Hematopoietic multipotent progenitor cell treated with erythropoietin and hydrocortisone succinate and interleukin-3 and kit ligand, for 4 days (in vitro differentiated cells): ENCODE measurements around the gene PROK2.

Source experiments
- DNase-seq: peaks from one replicate; pipeline ENCODE4 v3.0.0-alpha.2; 2015

Gene PROK2

DNA sequence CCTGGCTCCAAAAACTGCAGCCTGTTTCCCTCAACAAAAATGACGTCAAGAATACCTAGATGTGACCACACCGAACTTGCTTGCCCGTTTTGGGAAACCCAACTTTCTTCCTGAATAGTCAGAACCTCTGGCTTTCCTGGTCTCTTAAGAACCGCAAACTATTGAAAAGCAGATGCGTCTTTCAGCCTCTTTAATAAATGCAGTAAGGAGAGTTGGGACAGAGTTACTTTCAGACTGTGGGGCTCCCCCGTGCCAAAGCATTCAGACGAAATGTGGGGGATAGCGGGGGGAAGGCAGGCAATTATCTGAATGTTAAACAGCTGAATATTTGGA is 1.2 kb upstream of the PROK2 start:
- no peak for DNase-seq

DNA sequence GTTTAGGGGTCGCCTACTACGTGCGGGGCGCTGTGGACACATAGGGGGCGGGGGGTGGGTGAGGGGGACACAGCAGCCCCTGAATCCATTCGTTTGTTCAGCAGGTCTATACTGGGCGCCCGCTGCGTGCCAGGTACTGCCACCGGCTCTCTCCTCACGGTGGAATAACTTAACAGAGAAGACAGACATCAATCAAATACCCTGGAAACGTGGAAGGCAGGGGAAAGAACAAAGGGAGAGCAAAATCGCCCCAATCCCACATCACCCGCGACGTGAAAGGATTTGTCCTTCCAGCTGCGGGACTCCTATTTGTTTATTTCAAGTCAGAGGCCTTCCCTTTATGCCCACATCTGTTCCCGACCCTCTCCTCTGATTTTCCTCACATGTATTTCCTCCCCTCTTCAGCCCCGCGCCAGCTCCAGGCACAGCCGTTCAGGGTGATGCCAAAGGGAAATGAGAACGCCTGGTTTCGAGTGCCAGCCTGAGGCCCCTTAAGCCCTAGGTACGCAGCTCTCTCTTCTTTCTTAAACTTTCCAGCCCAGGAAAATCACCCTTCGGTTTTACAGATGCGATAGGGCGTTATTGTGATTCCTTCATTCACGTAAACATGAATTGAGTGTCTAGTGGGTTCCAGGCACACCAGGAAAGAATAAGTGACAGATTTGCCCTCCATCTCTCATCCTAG is 726 bp upstream of the PROK2 start:
- DNase-seq: no peak

DNA sequence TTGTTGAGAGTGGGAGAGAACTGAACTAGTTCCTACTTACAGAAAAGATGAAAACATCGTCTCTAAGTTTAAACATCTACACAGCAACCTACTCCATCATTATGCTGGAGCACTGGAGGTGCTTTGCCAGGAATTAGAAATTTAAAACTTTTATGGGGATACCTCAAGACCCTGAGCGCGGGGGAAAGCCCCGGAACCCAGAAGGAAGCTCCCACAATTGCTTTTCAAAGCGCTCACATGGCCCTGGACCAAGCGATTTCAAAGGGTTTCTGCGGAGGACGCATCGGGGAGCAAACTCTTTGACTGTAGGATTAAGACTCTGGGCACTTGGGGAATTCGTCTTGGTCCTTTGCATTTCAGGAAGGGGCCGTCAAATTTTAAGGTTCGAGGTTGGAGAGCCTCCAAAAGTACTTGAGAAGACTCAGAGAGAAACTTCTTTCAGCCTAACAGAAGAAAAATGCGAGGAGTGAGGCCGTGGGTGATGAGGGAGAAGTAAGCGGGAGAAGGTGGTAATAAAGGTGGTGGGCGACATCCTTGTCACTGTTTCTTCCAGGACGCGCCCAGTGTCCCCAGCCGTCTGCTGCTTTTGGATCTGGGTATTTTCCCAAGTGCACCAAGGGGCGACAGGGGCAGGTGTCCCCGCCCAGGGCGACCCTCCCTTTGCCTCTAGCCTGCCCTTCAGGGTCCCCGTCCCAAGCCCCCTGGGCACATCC is 591 bp downstream of the PROK2 start:
- DNase-seq: peak; percentile 37

DNA sequence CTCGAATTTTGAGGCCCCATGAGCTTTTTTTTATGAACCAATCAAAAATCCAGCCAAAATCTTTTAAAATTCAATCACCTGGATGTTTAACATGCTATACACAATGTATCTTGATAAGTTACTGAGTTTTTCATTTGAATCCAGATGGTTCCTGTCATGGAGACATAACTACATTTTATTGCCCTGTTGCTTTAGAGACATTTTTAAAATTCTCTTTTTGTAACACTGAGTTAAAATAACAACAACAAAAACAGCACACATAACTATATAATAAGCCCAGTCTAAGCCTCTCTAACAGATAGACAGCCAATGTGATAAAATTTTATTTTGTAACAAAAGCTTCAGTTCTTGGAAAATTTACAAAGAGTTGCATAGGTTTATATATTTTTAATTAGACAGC is 1.8 kb downstream of the PROK2 start:
- DNase-seq: no peak

GRCh38 chr3:71780430-71780829 is 4.5 kb downstream of the PROK2 start:
- no peak for DNase-seq

DNA sequence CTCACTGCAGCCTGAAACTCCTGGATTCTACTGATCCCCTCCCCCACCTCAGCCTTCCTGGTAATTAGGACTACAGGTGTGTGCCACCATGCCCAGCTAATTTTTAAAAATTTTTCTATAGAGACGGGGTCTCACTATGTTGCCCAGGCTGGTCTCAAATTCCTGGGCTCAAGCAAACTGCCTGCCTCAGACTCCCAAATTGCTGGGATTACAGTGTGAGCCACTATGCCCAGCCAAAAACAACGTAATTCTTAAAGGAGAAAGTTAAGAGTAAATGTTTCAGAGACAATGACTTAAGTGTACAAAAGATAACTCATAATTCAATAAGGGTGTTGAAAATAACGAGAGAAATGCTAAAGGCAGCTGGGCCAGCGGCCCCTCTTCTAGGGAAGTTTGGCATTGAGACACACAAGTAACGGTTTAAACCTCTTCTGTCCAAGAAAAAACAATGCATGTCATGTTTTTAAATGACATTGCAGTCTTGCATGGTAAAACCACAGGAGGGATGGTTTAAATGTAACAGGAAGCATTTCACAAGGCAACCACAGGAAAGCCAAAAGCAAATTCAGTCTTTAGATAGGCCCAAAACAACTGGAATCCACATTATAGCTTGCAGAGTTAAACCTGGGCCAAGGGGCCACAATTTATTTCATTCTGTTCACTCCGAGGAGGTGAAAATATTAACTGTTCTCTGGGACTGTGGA is 5.1 kb downstream of the PROK2 start:
- DNase-seq: peak; percentile 93

- DNase-seq: no peak
Observed at GRCh38 chr3:71778353-71778752, 6.6 kb downstream of the PROK2 start.

DNA sequence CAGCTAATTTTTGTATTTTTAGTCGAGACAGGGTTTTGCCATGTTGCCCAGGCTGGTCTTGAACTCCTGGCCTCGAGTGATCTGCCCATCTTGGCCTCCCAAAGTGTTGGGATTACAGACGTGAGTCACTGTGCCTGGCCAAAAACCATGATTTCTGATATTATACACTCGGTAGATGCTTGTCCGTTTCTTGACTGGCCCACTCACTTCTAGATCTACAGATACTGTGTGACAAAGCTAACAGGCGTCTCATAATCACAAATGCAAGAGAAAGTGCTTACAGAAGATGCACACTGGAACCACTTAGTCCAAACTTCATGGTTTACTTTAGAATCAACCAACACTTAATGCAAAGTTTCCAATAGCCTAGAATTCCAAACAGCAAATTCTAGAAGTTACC is 8.4 kb downstream of the PROK2 start:
- peak; percentile 56 for DNase-seq

- no peak for DNase-seq
Observed at GRCh38 chr3:71771884-71772283, 13.1 kb downstream of the PROK2 start.

- DNase-seq: no peak
Observed at GRCh38 chr3:71771126-71771525, 13.8 kb downstream of the PROK2 start.

GRCh38 chr3:71763426-71763825 is 21.5 kb downstream of the PROK2 start:
- DNase-seq: no peak

GRCh38 chr3:71760140-71760539 is 24.8 kb downstream of the PROK2 start:
- no peak for DNase-seq

- no peak for DNase-seq
Observed at GRCh38 chr3:71759401-71759800, 25.5 kb downstream of the PROK2 start.

GRCh38 chr3:71758091-71758490 is 26.9 kb downstream of the PROK2 start:
- no peak for DNase-seq

GRCh38 chr3:71754610-71755253 is 30.2 kb downstream of the PROK2 start:
- DNase-seq: no peak

- DNase-seq: peak; percentile 55
Observed at GRCh38 chr3:71753701-71754609, 31.0 kb downstream of the PROK2 start, which contains the start of gene GPR27. Gene GPR27, plus strand, starts transcription at chr3:71753855. Its CDS starts 195 bp downstream, at chr3:71754050.

- no peak for DNase-seq
Observed at GRCh38 chr3:71752831-71753700, 31.9 kb downstream of the PROK2 start.

- DNase-seq: no peak
Observed at GRCh38 chr3:71751602-71752001, 33.3 kb downstream of the PROK2 start.

DNA sequence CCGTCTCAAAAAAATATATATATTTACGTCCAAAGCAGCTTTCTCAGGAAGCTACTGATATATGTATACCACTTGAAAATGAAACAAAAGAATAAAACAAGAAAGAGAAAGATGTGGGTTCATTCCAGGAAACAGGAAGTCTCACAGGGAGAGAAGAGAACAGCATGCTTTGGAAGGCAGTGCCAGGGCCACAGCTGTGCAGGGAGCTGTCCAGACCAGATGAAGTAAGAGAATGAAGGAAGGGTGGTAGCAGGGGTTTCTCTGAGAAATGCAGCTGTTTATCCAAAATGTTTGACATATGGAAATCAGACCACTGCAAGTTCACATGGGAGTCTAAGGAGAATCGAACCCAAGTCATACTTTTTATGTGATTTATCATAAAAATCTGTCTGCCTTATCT is 40.2 kb downstream of the PROK2 start:
- DNase-seq: no peak

GRCh38 chr3:71742621-71743020 is 42.3 kb downstream of the PROK2 start:
- DNase-seq: no peak

- no peak for DNase-seq
Observed at GRCh38 chr3:71734881-71735280, 50.1 kb downstream of the PROK2 start.
